Measurements from ENCODE around the gene ANKIB1.
"Not testable (repeated sequence)": the region's sequence is repeated elsewhere in the genome, so short reads cannot be mapped to it uniquely, and the experiment has no call there.

The ANKIB1 gene

GRCh38 chr7:92415225-92415624, 169.5 kb downstream of the ANKIB1 start:
- FAIRE-seq: no peak

- no peak for FAIRE-seq
Measured at GRCh38 chr7:92417913-92418312, 172.1 kb downstream of the ANKIB1 start.

- no peak for FAIRE-seq
Measured at GRCh38 chr7:92421676-92422435, 176.1 kb downstream of the ANKIB1 start.

- FAIRE-seq: no peak
Measured at GRCh38 chr7:92422926-92423325, 177.2 kb downstream of the ANKIB1 start.

DNA sequence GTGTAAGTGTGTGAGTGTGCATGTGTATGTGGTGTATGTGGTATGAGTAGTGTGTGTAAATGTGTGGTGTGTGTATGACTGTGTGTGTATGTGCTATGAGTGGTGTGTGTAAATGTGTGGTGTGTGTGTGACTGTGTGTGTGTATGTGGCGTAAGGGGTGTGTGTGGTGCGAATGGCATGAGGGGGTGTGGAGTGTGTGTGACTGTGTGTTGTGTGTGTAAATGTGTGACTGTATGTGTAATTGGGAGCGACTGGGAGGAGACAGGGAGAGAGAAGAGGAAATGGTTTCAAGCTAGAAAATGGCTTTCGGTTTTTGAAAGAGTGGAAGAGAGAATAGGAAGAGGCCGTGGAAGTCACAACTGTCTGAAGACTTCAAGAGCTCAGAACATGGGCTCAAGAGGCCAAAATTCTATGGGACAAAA, 177.9 kb downstream of the ANKIB1 start:
- FAIRE-seq: no peak

DNA sequence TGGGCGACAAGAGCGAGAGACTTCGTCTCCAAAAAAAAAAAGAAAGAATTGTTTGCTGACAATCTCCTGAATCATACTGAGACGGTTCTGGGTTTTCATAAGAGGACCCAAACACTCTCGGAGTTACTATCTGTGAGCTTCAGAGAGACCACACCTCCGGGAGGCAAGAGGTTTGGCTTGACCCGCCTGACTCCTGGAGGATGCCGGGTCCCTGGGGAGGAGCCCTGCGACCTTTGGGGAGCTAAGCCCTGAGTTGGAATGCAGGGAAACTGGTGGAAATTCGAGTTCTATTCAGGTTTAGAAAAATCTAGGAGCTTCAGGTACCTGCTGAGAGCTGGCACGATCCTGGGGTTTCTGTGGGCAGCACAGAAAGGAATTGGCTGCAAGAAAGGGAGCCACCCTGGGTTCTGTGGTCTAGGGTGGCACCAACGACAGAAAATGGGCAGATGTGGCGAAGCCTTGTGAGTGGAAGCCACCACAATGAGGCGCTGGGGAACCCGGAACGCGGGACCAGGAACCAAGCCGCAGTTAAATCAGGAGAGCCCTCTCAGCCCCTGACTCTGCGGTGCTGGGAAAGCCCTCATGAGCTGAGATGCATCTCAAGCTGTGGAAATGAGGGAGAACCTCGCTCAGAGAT, 179.7 kb downstream of the ANKIB1 start:
- FAIRE-seq: no peak

- no peak for FAIRE-seq
Measured at GRCh38 chr7:92427193-92427592, 181.4 kb downstream of the ANKIB1 start.

- no peak for FAIRE-seq
Measured at GRCh38 chr7:92432299-92432946, 186.6 kb downstream of the ANKIB1 start.

- no peak for FAIRE-seq
Measured at GRCh38 chr7:92433019-92433418, 187.2 kb downstream of the ANKIB1 start.

GRCh38 chr7:92435542-92435941, 189.8 kb downstream of the ANKIB1 start:
- no peak for FAIRE-seq

GRCh38 chr7:92436612-92437445, 191.1 kb downstream of the ANKIB1 start:
- no peak for FAIRE-seq

DNA sequence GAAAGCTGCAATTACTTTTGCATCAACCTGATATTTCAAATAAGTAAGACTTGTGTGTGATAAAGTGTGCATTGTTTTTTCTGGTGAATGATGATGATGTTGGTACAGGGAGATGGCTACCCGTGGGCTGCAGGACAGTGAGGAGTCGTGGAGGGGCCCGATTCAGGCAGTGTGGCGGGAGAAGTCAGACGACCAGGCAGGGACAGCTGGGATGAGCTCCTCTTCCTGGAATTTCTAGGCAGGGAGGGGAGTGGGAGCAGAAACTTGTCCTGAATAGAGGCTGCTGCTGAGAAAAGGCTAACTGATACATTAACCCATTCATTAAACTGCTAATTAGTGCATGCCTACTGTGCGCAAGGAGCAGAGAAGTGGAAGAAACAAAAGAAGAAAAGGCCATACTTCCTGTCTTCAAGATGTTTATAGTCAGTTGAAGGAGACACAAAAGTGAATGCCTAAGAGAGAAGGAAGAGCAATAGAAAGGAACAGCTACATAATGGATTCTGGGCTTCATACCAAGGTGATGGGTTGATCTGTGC, 192.2 kb downstream of the ANKIB1 start:
- FAIRE-seq: no peak

DNA sequence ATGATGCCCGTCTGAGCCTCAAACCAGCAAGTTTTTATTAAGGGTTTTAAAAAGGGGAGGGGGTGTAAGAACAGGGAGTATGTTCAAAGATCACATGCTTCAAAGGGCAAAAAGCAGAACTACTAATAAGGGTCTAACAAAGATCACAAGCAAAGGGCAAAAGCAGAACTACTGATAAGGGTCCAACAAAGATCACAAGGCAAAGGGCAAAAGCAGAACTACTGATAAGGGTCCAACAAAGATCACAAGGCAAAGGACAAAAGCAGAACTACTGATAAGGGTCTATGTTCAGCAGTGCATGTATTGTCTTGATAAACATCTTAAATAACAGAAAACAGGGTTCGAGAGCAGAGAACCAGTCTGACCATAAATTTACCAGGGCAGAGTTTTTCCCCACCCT, 196.9 kb downstream of the ANKIB1 start:
- not testable (repeated sequence) for FAIRE-seq

DNA sequence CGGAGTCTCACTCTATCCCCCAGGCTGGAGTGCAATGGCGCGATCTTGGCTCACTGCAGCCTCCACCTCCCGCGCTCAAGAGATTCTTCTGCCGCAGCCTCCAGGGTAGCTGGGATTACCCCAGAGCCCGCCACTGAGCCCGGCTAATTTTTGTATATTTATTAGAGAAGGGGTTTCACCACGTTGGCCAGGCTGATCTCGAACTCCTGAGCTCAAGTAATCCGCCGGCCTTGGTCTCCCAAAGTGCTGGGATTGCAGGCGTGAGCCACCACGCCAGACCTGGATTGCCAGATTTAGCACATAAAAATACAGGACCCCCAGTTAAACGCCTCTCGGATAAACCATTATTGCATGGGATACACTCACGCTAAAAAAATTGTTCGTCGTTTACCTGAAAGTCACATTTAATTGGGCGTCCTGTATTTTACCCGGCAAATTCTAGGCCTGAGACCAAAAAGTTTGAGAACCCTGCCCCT, 201.1 kb downstream of the ANKIB1 start:
- FAIRE-seq: peak; percentile 94

DNA sequence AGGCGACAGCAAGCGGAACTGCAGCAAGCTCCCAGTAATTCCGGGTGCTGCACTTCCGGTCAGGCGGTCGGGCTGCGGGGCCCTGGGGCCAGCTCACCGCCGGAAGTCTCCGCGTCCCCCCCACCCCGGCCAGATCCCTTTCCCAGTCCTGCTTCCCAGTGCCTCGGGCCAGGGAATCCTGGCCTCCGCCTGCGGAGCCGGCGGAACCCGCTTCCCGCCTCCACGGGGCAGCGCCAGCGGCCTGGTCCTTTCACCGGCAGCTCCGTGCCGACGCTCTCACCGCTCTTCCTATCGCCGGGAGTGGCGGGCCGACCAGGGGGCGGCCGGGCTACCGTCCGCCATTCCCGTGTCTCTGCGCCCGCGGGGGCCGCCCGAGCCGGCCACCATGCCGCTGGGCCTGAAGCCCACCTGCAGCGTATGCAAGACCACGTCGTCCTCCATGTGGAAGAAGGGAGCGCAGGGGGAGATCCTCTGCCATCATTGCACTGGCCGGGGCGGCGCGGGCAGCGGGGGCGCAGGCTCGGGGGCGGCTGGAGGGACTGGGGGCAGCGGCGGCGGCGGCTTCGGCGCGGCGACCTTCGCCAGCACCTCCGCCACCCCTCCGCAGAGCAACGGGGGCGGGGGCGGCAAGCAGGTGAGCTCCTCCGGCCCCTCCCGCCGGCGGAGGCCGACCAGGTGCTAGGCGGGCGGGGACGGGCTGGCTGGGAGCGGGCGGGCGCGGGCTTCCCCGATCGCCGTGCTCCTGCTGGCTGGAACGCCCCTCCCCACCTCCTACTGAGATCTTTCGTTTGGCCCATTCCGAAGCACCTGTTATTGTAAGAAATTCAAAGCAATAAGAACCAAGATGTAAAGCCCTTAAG, 201.8 kb downstream of the ANKIB1 start, which contains the start of gene GATAD1:
TSS of gene GATAD1 (plus strand) at position 138 of the 860 bp plus-strand sequence. CDS start at position 386, 248 bp downstream.
- FAIRE-seq: no peak

DNA sequence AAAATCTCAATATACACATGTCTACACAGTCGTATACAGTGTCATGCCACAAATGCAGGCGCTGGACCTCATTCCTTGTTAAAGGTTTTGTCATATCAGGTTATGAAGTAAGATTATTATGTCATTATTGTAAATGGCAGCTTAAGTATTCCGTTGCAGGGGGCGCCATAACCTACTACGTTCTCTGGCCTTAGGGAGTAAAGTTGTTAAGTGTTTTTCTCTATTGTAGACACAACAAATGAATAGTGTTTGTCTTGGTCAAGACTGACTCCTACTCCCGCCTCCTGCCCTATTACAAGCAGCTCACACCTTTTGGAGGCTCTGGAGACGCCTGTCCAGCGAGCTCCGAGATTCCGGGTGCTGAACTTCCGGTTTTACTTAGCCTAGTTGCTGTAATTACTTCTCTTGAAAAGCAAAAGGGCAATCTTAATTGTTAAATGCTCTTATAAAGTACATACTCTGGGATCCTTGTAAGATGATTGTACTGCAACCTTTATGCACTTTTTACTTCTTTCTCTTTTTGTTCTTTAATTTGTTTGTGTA, 202.5 kb downstream of the ANKIB1 start:
- FAIRE-seq: no peak

Data from A204.1 (cell line).